HepG2 (cell line): ENCODE results near the gene RANBP3L. TPM values are rescaled to one million over a fixed set of nuclear protein-coding genes. Genes with fewer than 3 reads are reported as not detected.

Experiments
- ATAC-seq: fragments of 200-7000 bp; cut with Tn5 transposase; 3 replicates; pipeline ENCODE4 v1.9.1; 2020; ENCODE audit warnings: mild to moderate bottlenecking, moderate library complexity
- BruUV-seq: library from RNA; stranded (reverse); fragments of 400-500 nt; replicated peaks from 2 replicates; lab custom pipeline; 2021; lab: Mats Ljungman, UMichigan
- CTCF ChIA-PET: fragments of 300-600 bp; formaldehyde crosslinking; extraction: SDS; loops from one replicate; lab custom pipeline; 2021; ENCODE audit warnings: low total read pairs, inconsistent platforms, low intra/inter-chr PET ratio; lab: Yijun Ruan, JAX
- POLR2A ChIA-PET: fragments of 350-600 bp; sonication (Branson Sonifier 250); formaldehyde crosslinking; loops from one replicate; lab custom pipeline; 2020; ENCODE audit warnings: antibody characterized with exemption, inconsistent platforms; lab: Yijun Ruan, JAX
- DNase-seq: peaks from one replicate; pipeline ENCODE4 v3.0.0-alpha.2; 2015; ENCODE audit warnings: low spot score
- FAIRE-seq: peaks from 3 replicates; lab custom pipeline; 2011; peaks lifted over from hg19 to GRCh38; lab: Jason Lieb, UNC
- H2AFZ ChIP-seq: one replicate; pipeline ENCODE4 v1.6.1; 2011; ENCODE audit warnings: low read length, inconsistent platforms
- H3K27ac ChIP-seq: fragments of 300-600 bp; 3 replicates; pipeline ENCODE4 v1.8.0; 2011; ENCODE audit warnings: mixed run types, mild to moderate bottlenecking, mixed read lengths, low read length, inconsistent platforms; ENCODE audit not compliant: insufficient read depth; ENCODE audit errors: extremely low read length
- H3K27me3 ChIP-seq, 2 experiments: fragments of 200-600 bp in 1 of 2; 2 replicates in 1 of 2; 3 replicates in 1 of 2; pipeline versions ENCODE4 v1.6.0 to v1.8.0; 2011; ENCODE audit warnings: low read length in 2 of 2, mild to moderate bottlenecking in 2 of 2, moderate library complexity in 2 of 2, inconsistent platforms in 1 of 2; ENCODE audit not compliant: insufficient read depth in 2 of 2, control insufficient read depth in 1 of 2
- H3K36me3 ChIP-seq, 2 experiments: fragments of 200-600 bp in 1 of 2; replicated peaks in 1 of 2; 2 replicates in 1 of 2; 3 replicates in 1 of 2; pipeline versions ENCODE4 v1.5.1 to v1.8.0; 2011; ENCODE audit warnings: low read length in 2 of 2, inconsistent platforms in 1 of 2; ENCODE audit not compliant: insufficient read depth in 2 of 2, control insufficient read depth in 1 of 2
- H3K4me1 ChIP-seq: 2 replicates; pipeline ENCODE4 v1.5.1; 2012; ENCODE audit warnings: low read length, inconsistent platforms; ENCODE audit not compliant: insufficient read depth
- H3K4me2 ChIP-seq: 2 replicates; pipeline ENCODE4 v1.6.0; 2011; ENCODE audit warnings: low read depth, low read length, inconsistent platforms
- H3K4me3 ChIP-seq, 3 experiments: fragments of 200-600 bp in 1 of 3; sonication (generic), shearing (Covaris generic) in 1 of 3; replicated peaks in 1 of 3; 2 replicates each; pipeline ENCODE4 v1.5.1; 2011 to 2016; ENCODE audit warnings: low read length in 3 of 3, inconsistent platforms in 2 of 3, low read depth in 2 of 3, mild to moderate bottlenecking in 2 of 3, control low read depth in 1 of 3, mixed read lengths in 1 of 3; ENCODE audit not compliant: insufficient read depth in 1 of 3
- H3K79me2 ChIP-seq: one replicate; pipeline ENCODE4 v1.6.1; 2011; ENCODE audit warnings: low read length, inconsistent platforms; ENCODE audit not compliant: insufficient read depth
- H3K9ac ChIP-seq: 2 replicates; pipeline ENCODE4 v1.6.0; 2011; ENCODE audit warnings: mild to moderate bottlenecking, low read depth, low read length, inconsistent platforms; ENCODE audit not compliant: insufficient read depth
- H3K9me3 ChIP-seq: 2 replicates; pipeline ENCODE4 v1.5.1; 2012; ENCODE audit warnings: mild to moderate bottlenecking, low read length
- H4K20me1 ChIP-seq: 2 replicates; pipeline ENCODE4 v1.6.0; 2011; ENCODE audit warnings: inconsistent platforms, mild to moderate bottlenecking, low read length, moderate library complexity; ENCODE audit not compliant: insufficient read depth
- CREB3 ChIP-seq: sonication (generic); formaldehyde crosslinking; IDR thresholded peaks from 2 replicates; pipeline ENCODE4 v1.5.0; 2020; ENCODE audit warnings: missing genetic modification reagents
- FOXO4 ChIP-seq: sonication (generic); formaldehyde crosslinking; conservative IDR thresholded peaks from 2 replicates; pipeline ENCODE4 v1.8.1; 2023; ENCODE audit warnings: missing genetic modification reagents
- HES4 ChIP-seq: sonication (generic); formaldehyde crosslinking; IDR thresholded peaks from 2 replicates; pipeline ENCODE4 v1.9.0; 2021; ENCODE audit warnings: mild to moderate bottlenecking, missing genetic modification reagents, borderline replicate concordance
- HOXA5 ChIP-seq: sonication (generic); formaldehyde crosslinking; IDR thresholded peaks from 2 replicates; pipeline ENCODE4 v1.4.0; 2020; ENCODE audit warnings: missing genetic modification reagents
- NFYB ChIP-seq: sonication (generic); formaldehyde crosslinking; IDR thresholded peaks from 2 replicates; pipeline ENCODE4 v1.4.0; 2020; ENCODE audit warnings: missing genetic modification reagents
- NRL ChIP-seq: sonication (generic); formaldehyde crosslinking; IDR thresholded peaks from 2 replicates; pipeline ENCODE4 v1.5.0; 2020; ENCODE audit warnings: missing genetic modification reagents, mild to moderate bottlenecking, moderate library complexity, borderline replicate concordance
- SKI ChIP-seq: fragments of 450-650 bp; IDR thresholded peaks from one replicate; pipeline ENCODE4 v1.6.1; 2018; ENCODE audit warnings: mild to moderate bottlenecking; ENCODE audit not compliant: partially characterized antibody
- TCF7 ChIP-seq: sonication (generic); IDR thresholded peaks from 2 replicates; pipeline ENCODE4 v1.6.1; 2016; ENCODE audit warnings: antibody characterized with exemption, low read depth
- THAP7 ChIP-seq: sonication (generic); formaldehyde crosslinking; IDR thresholded peaks from 2 replicates; pipeline ENCODE4 v1.8.1; 2023; ENCODE audit warnings: mild to moderate bottlenecking, missing genetic modification reagents
- THAP9 ChIP-seq: sonication (generic); formaldehyde crosslinking; IDR thresholded peaks from 2 replicates; pipeline ENCODE4; 2020; ENCODE audit warnings: missing genetic modification reagents, mild to moderate bottlenecking, borderline replicate concordance
- ZMAT5 ChIP-seq: sonication (generic); formaldehyde crosslinking; IDR thresholded peaks from 2 replicates; pipeline ENCODE4 v1.5.0; 2020; ENCODE audit warnings: mild to moderate bottlenecking, low read depth, missing genetic modification reagents, borderline replicate concordance
- ZNF484 ChIP-seq: sonication (generic); formaldehyde crosslinking; IDR thresholded peaks from 2 replicates; pipeline ENCODE4 v1.5.1; 2020; ENCODE audit warnings: mild to moderate bottlenecking, low read depth, missing genetic modification reagents, borderline replicate concordance
- ZNF530 ChIP-seq: sonication (generic); formaldehyde crosslinking; IDR thresholded peaks from 2 replicates; pipeline ENCODE4 v1.5.0; 2020; ENCODE audit warnings: low read depth, mild to moderate bottlenecking, missing genetic modification reagents
- ZNF607 ChIP-seq: sonication (generic); formaldehyde crosslinking; IDR thresholded peaks from 2 replicates; pipeline ENCODE4 v1.5.1; 2020; ENCODE audit warnings: missing genetic modification reagents, mild to moderate bottlenecking, borderline replicate concordance
- WGBS: methylation state at CpG from one replicate; pipeline ENCODE4 v1.1.6; 2017; ENCODE audit warnings: low lambda C conversion rate; 5-methylcytosine and 5-hydroxymethylcytosine counted together
- in situ Hi-C: cut with HindIII; loops from 2 replicates; pipeline ENCODE4 v1.10.0; 2017; ENCODE audit warnings: low pct_unique_long_range_greater_than_20kb; ENCODE audit not compliant: extremely low pct_ligation_motif_present
- intact Hi-C: fragments of 100-400 bp; cut with micrococcal nuclease; formaldehyde crosslinking; loops from one replicate; pipeline ENCODE4 v1.10.0; 2022; ENCODE audit not compliant: unreplicated experiment
- polyA plus RNA-seq, 8 experiments: library from polyadenylated mRNA; depleted of rRNA in 3 of 8; stranded (reverse) in 7 of 8; unstranded in 1 of 8; fragments of >200 nt; fragmentation: Illumina TruSeq in 4 of 8; extraction: Trizol in 4 of 8; gene quantifications; 2 replicates each; pipeline versions ENCODE4 v1.2.1 to v1.2.3, GENCODE V29; 2011 to 2016; ENCODE audit warnings: low read depth in 4 of 8, missing spikeins in 1 of 8, mixed read lengths in 1 of 8; ENCODE audit not compliant: insufficient read depth in 1 of 8
- total RNA-seq, 5 experiments: library from RNA; depleted of rRNA; stranded (reverse); fragments of >200 nt; fragmentation: Illumina TruSeq; extraction: Trizol; gene quantifications; 2 replicates each; pipeline ENCODE4 v1.2.3, GENCODE V29; 2016; ENCODE audit warnings: low read depth in 1 of 5

Gene RANBP3L
- total and polyA plus RNA-seq, 2 of the 13 experiments (the other 11 are each of a cell fraction or from before 2014, with no cell fraction given) = 0.09 TPM; not detected in 1

- BruUV-seq = no TSS peak
- H3K9me3 ChIP-seq = no peaks in the 10 kb centered on the region
- ChIA-PET POLR2A (no interaction called here), CTCF (no interaction called here)
- 1% methylated on average over 3 of the region's 3 CpGs for WGBS
- H3K4me2 ChIP-seq = no peak overlapping the region
- no peaks in the 10 kb centered on the region for H4K20me1 ChIP-seq
- ATAC-seq (no peak), DNase-seq (no peak), FAIRE-seq (no peak)
- no peak overlapping the region for H3K9ac ChIP-seq
- intact Hi-C loops (no loop called here), in situ Hi-C loops (loop anchor here (25.0 kb wide), 2 partner anchors 241 to 416 kb away; no protein-coding TSS in a partner anchor)
- H2AFZ ChIP-seq = no peak overlapping the region
- no peaks in the 10 kb centered on the region for H3K4me1 ChIP-seq
- no peaks in the 10 kb centered on the region; a peak in 1 of 5 replicates for H3K27me3 ChIP-seq
- H3K4me3 ChIP-seq = no peak overlapping the region
- H3K79me2 ChIP-seq = no peaks in the 10 kb centered on the region
- H3K27ac ChIP-seq = no peak overlapping the region
- H3K36me3 ChIP-seq = no peaks in the 10 kb centered on the region
- TF ChIP-seq HOXA5 (no peak), FOXO4 (CRISPR knock-in tag) (no peak), NRL (CRISPR knock-in tag) (no peak), ZNF530 (CRISPR knock-in tag) (no peak), ZMAT5 (CRISPR knock-in tag) (no peak), HES4 (CRISPR knock-in tag) (no peak), THAP9 (CRISPR knock-in tag) (no peak), TCF7 (no peak), ZNF484 (CRISPR knock-in tag) (no peak), NFYB (CRISPR knock-in tag) (no peak), CREB3 (CRISPR knock-in tag) (no peak), SKI (no peak), THAP7 (CRISPR knock-in tag) (no peak), ZNF607 (CRISPR knock-in tag) (no peak)
These were observed 30.7 kb downstream of the RANBP3L start for GRCh38 chr5:36270876-36271575.
